ENCODE data around the gene DOCK4. TPM values are rescaled to one million over a fixed set of nuclear protein-coding genes. Genes with fewer than 3 reads are reported as not detected.

Gene DOCK4
- total and polyA plus RNA-seq, 7 donors = 1.8 to 12.7 (median 7.1) TPM

DNA sequence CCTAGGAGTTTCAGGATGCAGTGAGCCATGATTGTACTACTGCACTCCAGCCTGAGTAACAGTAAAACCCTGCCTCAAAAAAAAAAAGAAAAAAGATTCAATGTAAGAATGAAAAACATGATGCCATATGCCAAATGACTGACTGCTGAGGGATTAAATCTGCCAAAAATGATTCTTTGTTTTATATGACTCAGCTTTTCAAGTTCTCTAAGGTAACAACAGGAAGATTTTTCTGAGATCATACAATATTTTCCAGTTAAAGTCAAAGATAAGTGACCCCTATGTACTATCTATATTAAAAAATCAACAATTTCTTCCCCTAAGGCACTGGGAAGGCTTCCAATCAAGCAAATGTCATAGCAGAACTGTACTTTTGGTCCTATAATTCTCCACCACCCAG, 372.7 kb downstream of the DOCK4 start:
- H3K36me3 ChIP-seq (ENCODE audit: insufficient read depth in 1 of 2, low read depth in 1 of 2) = peaks cover 0 to 14% of the 10 kb centered on the region in 2 donors
- intact Hi-C loops (cut with DNase I) = no loop called here
- H3K9me3 ChIP-seq = no peaks in the 10 kb centered on the region
- no peak overlapping the region for H3K4me3 ChIP-seq
- DNase-seq (no peak), ATAC-seq (no peak)
- no peak overlapping the region for H3K27ac ChIP-seq
- H3K4me1 ChIP-seq = no peaks in the 10 kb centered on the region
- no peaks in the 10 kb centered on the region for H3K27me3 ChIP-seq (ENCODE audit: insufficient read depth in 3 of 3, low read length in 2 of 3)
- TF ChIP-seq, protein P1, sequence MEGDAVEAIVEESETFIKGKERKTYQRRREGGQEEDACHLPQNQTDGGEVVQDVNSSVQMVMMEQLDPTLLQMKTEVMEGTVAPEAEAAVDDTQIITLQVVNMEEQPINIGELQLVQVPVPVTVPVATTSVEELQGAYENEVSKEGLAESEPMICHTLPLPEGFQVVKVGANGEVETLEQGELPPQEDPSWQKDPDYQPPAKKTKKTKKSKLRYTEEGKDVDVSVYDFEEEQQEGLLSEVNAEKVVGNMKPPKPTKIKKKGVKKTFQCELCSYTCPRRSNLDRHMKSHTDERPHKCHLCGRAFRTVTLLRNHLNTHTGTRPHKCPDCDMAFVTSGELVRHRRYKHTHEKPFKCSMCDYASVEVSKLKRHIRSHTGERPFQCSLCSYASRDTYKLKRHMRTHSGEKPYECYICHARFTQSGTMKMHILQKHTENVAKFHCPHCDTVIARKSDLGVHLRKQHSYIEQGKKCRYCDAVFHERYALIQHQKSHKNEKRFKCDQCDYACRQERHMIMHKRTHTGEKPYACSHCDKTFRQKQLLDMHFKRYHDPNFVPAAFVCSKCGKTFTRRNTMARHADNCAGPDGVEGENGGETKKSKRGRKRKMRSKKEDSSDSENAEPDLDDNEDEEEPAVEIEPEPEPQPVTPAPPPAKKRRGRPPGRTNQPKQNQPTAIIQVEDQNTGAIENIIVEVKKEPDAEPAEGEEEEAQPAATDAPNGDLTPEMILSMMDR (IDR thresholded peaks at IDR 0.05) = no peak

DNA sequence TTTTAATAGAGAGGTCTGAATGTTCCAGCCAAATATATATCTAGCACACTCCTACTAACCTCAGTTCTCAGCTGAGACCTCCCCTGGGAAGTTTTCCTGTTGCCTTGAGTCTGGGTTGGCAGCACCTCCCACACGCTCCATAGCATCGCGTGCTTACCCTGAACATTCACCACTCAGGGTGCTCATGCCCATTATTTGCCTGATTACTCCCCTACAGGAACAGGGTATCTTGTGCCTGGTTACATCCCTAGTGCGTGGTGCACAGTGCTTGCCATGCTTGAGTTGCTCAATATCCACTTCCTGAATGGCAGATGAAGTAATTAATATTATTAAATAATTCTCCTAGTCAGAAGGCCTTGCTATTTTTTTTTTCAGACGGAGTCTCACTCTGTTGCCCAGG, 374.0 kb downstream of the DOCK4 start:
- Histone ChIP-seq H3K9me3 (no peaks in the 10 kb centered on the region), H3K27ac (no peak overlapping the region), H3K27me3 (ENCODE audit: insufficient read depth in 3 of 3, low read length in 2 of 3) (no peaks in the 10 kb centered on the region), H3K4me3 (no peak overlapping the region), H3K36me3 (ENCODE audit: insufficient read depth in 1 of 2, low read depth in 1 of 2) (peaks cover 0 to 14% of the 10 kb centered on the region in 2 donors), H3K4me1 (no peaks in the 10 kb centered on the region)
- 94 to 98% (median 95%) methylated on average over 5 of the region's 5 CpGs for WGBS, 3 donors
- DNase-seq (no peak), ATAC-seq (no peak)
- intact Hi-C loops (cut with DNase I) = no loop called here
- TF ChIP-seq, protein P1 (IDR thresholded peaks at IDR 0.05) = no peak

DNA sequence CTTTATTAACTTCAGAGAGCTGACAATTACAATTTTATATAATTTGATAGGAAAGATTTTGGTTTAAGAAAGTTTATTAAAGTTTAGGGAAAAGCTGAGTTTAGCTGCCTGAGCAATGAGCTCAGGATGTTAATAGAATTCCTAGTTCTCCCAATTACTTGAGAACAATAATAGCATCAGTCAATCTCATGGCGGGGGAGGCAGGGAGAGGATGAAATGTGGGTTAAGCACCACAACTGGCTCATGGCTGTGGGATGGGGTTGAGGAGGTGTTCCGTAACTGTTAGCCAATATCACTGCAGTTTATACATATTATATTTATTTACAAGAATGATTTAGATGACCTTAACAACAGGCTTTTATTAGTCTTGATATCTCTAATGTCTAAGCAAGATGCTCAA, 377.0 kb downstream of the DOCK4 start:
- DNase-seq = no peak
- Histone ChIP-seq H3K4me3 (no peak overlapping the region), H3K27ac (no peak overlapping the region), H3K4me1 (no peaks in the 10 kb centered on the region), H3K27me3 (ENCODE audit: insufficient read depth in 3 of 3, low read length in 2 of 3) (no peaks in the 10 kb centered on the region), H3K36me3 (ENCODE audit: insufficient read depth in 1 of 2, low read depth in 1 of 2) (peaks cover 0 to 12% of the 10 kb centered on the region in 2 donors), H3K9me3 (no peaks in the 10 kb centered on the region)
- ATAC-seq = no peak
- WGBS, 3 donors = 95 to 100% (median 95%) methylated on average over 2 of the region's 2 CpGs
- intact Hi-C loops (cut with DNase I) = no loop called here
- TF ChIP-seq, protein P1 (IDR thresholded peaks at IDR 0.05) = no peak

DNA sequence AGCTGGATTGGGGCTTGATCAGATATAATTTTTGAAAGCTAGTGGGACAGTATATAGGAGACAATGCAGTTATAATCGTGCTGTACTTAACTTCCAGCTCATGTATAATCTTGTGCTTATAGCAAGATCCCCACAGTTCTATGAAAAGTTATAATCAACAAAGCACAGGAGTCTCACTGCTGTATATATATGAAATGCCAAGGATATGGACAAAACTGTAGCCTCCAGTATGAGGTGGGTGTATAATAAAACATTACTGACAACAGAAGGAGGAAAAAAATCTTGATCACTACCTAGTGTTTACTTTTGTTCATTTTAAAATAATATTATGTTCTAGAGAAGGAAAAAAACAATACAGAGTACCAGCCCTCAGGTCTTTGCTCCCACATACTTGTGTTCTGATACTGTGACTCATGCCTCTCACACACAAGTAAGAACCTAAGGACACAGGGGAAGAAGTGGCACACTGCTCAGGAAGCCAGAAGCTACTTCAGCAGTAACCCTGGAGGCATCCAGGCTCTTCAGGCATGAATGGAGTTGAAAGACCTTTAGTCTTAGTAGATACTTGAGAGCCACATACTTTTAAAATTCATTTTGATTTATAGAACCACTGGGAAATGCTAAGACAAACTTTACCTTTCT, 378.2 kb downstream of the DOCK4 start:
- DNase-seq (no peak), ATAC-seq (no peak)
- no peaks in the 10 kb centered on the region for H3K27me3 ChIP-seq (ENCODE audit: insufficient read depth in 3 of 3, low read length in 2 of 3)
- peaks cover 0 to 10% of the 10 kb centered on the region in 2 donors for H3K36me3 ChIP-seq (ENCODE audit: insufficient read depth in 1 of 2, low read depth in 1 of 2)
- no peak overlapping the region for H3K27ac ChIP-seq
- no peaks in the 10 kb centered on the region for H3K9me3 ChIP-seq
- WGBS, 3 donors = 85 to 97% (median 96%) methylated on average over 1 of the region's 1 CpG
- TF ChIP-seq, protein P1 (IDR thresholded peaks at IDR 0.05) = no peak
- no peaks in the 10 kb centered on the region for H3K4me1 ChIP-seq
- no peak overlapping the region for H3K4me3 ChIP-seq
- intact Hi-C loops (cut with DNase I) = no loop called here

DNA sequence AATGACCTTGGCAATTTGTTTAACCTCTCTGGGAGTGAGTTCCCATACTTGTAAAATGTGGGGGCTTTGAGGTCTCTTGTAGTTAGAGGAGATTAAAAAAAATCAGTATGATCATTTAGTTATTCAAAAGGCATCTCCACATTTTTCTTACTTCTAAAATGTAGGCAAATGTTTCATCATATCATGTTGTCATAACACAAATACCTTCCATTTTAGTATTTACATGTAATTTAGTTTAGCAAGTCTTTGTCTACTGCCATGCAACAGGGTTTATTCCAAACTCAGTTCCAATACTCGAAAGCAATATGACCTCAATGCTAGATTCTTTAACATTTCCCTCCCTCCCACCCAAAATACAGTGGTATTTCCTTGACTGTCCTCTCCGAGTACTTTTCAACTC, 381.2 kb downstream of the DOCK4 start:
- Histone ChIP-seq H3K27me3 (ENCODE audit: insufficient read depth in 3 of 3, low read length in 2 of 3) (no peaks in the 10 kb centered on the region), H3K4me3 (no peak overlapping the region), H3K4me1 (no peaks in the 10 kb centered on the region), H3K36me3 (ENCODE audit: insufficient read depth in 1 of 2, low read depth in 1 of 2) (peaks cover 0 to 23% of the 10 kb centered on the region in 2 donors), H3K27ac (no peak overlapping the region), H3K9me3 (no peaks in the 10 kb centered on the region)
- intact Hi-C loops (cut with DNase I) = no loop called here
- TF ChIP-seq, protein P1 (IDR thresholded peaks at IDR 0.05) = no peak
- WGBS, 3 donors = 93 to 95% (median 93%) methylated on average over 2 of the region's 2 CpGs
- DNase-seq = no peak
- ATAC-seq = no peak

All from psoas muscle (tissue), 8 donors.